T-helper 17 cell (primary cell): ENCODE measurements around the gene MYO7B. TPM values are rescaled to one million over a fixed set of nuclear protein-coding genes. Genes with fewer than 3 reads are reported as not detected.

Experiments
- ATAC-seq: fragments of 150-1000 bp; cut with Tn5 transposase; 2 replicates; pipeline ENCODE4 v1.10.0; 2021; ENCODE audit warnings: mild to moderate bottlenecking, moderate library complexity
- DNase-seq, 3 donors: peaks; one replicate each; pipeline versions ENCODE4 v3.0.0 to v3.0.0-alpha.2; 2020 to 2021
- H3K9me3 ChIP-seq: one replicate; pipeline ENCODE4 v1.7.0; 2013; ENCODE audit warnings: low read length, mild to moderate bottlenecking; ENCODE audit not compliant: control insufficient read depth, poor library complexity, severe bottlenecking
- H3K27ac Mint-ChIP-seq: one replicate; pipeline ENCODE4 v1.8.0; 2022; ENCODE audit warnings: mild to moderate bottlenecking, moderate library complexity, mixed read lengths
- H3K27me3 Mint-ChIP-seq: one replicate; pipeline ENCODE4 v1.8.0; 2022; ENCODE audit warnings: mixed read lengths
- H3K36me3 Mint-ChIP-seq: one replicate; pipeline ENCODE4 v1.8.0; 2022; ENCODE audit warnings: low read depth, mixed read lengths
- H3K4me1 Mint-ChIP-seq: one replicate; pipeline ENCODE4 v1.8.0; 2022; ENCODE audit warnings: mild to moderate bottlenecking, mixed read lengths
- H3K4me3 Mint-ChIP-seq: one replicate; pipeline ENCODE4 v1.8.0; 2022; ENCODE audit warnings: mild to moderate bottlenecking, moderate library complexity, mixed read lengths
- total RNA-seq, 4 donors: library from RNA in 2 of 4; stranded (reverse) in 2 of 4; gene quantifications; one replicate each; pipeline ENCODE4 v1.2.3 and lab custom pipeline; 2022 to 2026

MYO7B gene
- total RNA-seq, 2 donors from 2014 or later: 0.23 to 0.75 TPM

DNA sequence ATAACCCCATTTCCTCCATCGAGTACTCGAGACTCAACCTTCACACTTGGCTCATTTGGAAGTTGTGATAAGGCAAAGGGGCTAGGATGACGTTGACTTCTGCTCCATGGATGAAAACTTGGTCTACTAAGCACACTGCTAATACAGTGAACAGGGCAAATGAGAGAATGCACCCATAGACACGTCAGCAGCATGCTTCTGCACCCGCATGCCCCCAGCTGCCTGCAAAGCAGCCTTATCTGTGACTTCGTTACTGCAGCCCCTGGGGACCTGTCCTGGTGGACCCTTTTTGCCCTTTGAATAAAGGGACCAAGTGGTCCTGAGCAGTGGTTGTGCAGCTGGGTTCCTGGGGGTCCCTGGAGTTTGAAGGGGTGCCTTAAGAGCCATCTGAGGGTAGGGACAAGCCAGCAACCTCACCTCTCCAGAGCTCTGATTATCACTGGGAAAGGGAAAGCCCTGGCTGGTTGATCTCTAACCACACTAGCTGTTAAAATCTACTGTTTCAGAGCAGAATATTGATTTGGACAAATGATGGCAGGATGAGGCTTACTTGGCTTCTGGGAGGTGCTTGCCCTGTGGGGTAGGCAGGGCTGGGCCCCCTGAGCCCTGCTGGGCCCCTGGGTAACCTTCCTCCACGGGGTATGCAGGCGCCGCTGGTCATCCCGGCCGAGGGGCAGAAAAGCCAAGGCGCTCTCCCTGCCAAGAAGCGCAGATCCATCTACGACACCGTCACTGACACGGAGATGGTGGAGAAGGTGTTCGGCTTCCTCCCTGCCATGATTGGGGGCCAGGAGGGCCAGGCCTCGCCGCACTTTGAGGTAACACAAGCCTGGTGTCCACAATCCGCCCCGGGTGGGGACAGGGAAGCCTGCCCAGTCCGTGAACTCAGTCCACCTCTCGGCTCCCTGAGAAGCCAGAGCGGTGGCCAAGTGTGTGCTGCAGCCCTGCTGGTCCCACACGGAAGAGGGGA, 72.9 kb downstream of the MYO7B start:
- peaks cover 4% of the 10 kb centered on the region for H3K4me1 Mint-ChIP-seq
- peak in 1 of 3 donors; percentile 2 for DNase-seq
- H3K27me3 Mint-ChIP-seq: peaks cover 47% of the 10 kb centered on the region
- no peak for ATAC-seq
- H3K27ac Mint-ChIP-seq: no peak overlapping the region
- peaks cover 2% of the 10 kb centered on the region for H3K36me3 Mint-ChIP-seq
- H3K4me3 Mint-ChIP-seq: no peak overlapping the region
- no peaks in the 10 kb centered on the region for H3K9me3 ChIP-seq

DNA sequence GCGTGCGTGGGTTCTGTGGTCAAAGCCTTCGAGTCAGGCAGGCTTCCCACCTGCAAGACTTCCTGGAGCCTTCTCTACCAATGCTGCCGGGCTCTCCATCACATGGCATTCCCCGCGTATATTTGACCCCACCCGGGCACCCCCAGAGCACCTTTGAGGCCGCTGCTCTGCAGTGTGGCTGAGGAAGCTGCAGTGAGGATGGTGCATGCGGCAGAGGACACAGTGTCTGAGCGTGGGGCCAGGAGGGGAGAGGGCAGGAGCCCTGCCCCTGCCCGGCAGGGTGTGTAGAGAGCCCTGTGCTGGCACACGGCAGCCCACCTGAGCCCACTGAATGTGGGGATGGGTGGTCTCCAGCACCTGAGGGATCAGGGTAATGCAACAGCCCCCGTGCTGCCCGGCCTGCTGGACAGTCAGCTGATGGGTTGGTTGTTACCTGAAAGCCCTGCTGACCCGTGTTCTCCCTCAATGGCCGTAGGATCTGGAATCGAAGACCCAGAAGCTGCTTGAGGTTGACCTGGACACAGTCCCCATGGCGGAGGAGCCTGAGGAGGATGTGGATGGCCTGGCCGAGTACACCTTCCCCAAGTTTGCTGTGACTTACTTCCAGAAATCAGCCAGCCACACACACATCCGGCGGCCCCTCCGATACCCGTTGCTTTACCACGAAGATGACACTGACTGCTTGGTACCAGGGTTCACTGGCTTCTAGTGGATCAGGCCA, 73.7 kb downstream of the MYO7B start:
- H3K27ac Mint-ChIP-seq: no peak overlapping the region
- ATAC-seq: no peak
- DNase-seq: peak in 1 of 3 donors; percentile 4

DNA sequence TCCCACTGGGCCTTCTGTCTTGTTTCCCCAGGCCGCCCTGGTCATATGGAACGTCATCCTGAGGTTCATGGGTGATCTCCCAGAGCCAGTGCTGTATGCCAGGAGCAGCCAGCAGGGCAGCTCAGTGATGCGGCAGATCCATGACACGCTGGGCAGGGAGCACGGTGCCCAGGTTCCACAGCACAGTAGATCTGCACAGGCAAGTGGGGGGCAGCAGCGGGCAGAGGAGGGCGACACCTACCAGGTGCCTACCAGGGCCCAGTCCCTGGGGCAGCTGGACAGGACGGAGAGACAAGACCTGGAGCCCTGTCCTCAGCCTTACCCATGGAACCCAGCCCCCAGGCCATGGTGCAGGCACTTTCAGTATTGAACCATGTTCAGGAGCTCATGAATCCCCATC, 74.3 kb downstream of the MYO7B start:
- Mint-ChIP-seq H3K4me1 (no peaks in the 10 kb centered on the region), H3K4me3 (no peak overlapping the region), H3K36me3 (peaks cover 2% of the 10 kb centered on the region), H3K27ac (peak overlapping the region; percentile 37), H3K27me3 (peaks cover 47% of the 10 kb centered on the region)
- DNase-seq (peak in 1 of 3 donors; percentile 4), ATAC-seq (no peak)
- no peaks in the 10 kb centered on the region for H3K9me3 ChIP-seq

More for the DNA sequence above, 73.7 kb downstream of the MYO7B start:
- peaks cover 4% of the 10 kb centered on the region for H3K4me1 Mint-ChIP-seq
- H3K27me3 Mint-ChIP-seq: peaks cover 47% of the 10 kb centered on the region
- H3K4me3 Mint-ChIP-seq: no peak overlapping the region
- peaks cover 2% of the 10 kb centered on the region for H3K36me3 Mint-ChIP-seq
- H3K9me3 ChIP-seq: no peaks in the 10 kb centered on the region

DNA sequence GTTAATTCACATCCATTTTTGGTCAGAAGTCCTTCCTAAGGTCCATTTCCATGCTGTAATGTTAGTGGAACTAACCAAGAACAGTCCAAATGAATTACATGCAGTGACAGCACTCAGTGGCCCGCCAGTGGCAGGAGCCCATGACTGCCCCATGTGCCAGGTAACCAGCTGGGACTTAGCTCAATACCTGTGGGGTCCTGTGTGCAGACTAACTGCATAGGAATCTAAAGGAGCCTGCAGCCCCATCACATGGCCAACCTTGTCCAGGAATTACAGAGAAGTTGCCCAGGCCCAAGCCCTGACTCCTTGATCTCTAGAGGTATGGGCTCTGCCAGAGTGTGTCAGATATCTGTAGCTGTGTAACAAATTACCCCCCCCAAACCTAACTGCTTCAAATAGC, 75.1 kb downstream of the MYO7B start:
- Mint-ChIP-seq H3K36me3 (peaks cover 4% of the 10 kb centered on the region), H3K27ac (no peak overlapping the region), H3K4me1 (no peaks in the 10 kb centered on the region), H3K4me3 (no peak overlapping the region), H3K27me3 (peaks cover 47% of the 10 kb centered on the region)
- ATAC-seq (no peak), DNase-seq (peak in 1 of 3 donors; percentile 0)
- H3K9me3 ChIP-seq: no peaks in the 10 kb centered on the region

DNA sequence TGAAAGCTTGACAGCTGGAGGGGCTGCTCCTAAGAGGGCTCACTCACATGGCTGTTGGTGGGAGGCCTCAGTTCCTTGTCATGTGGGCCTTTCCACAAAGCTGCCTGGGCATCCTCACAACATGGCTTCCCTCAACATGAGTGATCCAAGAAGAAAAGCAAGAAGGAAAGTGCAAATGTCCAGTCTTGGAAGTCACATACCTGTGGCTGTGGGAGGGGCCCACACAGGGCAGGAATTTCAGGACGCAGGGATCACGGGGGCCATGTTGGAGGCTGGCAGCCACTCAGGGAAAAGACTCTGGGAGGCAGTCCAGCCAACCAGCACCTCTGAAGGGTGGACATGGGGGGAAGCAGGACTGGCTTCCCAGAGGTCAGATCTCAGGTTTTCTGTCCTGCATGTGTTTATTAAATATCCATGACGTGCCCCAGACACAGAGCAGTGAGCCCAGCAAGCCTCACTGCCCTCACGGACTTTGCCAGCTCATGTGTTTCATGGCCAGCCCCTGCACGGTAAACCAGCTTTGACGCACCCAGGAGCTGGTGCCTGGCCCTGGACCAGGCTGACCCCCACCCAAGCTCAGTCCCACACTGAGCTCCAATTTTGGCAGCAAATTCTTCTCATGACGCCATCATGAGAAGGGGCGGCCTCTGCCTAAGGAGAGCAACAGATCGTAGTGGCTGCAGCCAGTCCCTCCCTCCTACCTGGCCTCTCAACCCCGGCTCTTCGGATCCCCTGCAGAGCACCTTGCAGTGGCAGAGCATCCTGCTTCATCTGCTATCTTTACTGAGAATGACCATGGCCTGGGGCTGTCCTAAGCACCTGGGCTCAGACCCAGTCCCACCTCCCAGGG, 75.8 kb downstream of the MYO7B start:
- H3K4me1 Mint-ChIP-seq: no peaks in the 10 kb centered on the region
- no peak overlapping the region for H3K27ac Mint-ChIP-seq
- no peak overlapping the region for H3K4me3 Mint-ChIP-seq
- ATAC-seq (no peak), DNase-seq (peak in 1 of 3 donors; percentile 1)
- no peaks in the 10 kb centered on the region for H3K9me3 ChIP-seq
- peaks cover 4% of the 10 kb centered on the region for H3K36me3 Mint-ChIP-seq
- peaks cover 51% of the 10 kb centered on the region for H3K27me3 Mint-ChIP-seq

DNA sequence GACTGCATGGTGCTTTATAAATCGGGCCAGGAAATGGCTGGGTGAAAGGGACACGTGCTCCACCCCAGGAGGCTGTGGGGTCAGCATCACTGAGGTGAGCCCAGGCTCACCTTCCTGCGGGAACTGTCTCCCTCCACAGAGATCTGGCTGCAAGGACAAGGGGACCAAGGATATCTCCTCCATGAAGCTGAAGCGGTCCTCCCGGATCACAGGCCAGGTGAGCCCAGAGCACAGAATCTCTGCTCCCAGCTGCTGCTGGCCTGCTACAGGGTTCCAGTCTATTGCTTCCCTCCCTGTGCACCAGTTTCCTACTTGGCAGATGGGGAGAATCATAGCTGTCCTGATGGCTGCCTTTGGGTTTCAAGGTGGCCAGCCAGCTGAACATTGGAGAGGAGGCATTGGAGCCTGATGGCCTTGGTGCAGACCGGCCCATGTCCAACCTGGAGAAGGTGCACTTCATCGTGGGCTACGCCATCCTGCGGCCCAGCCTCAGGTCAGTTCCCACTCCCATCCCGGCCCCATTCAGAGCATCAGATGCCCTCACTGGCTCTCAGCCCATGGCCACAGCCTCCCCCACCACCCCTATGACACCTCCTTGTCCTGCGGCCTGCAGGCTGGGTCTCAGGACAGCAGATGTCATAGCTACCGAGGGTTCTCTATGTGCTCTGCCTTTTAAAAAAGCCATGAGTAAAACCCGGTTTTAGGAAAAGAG, 76.8 kb downstream of the MYO7B start:
- Mint-ChIP-seq H3K36me3 (peaks cover 4% of the 10 kb centered on the region), H3K4me3 (no peak overlapping the region), H3K27me3 (peaks cover 56% of the 10 kb centered on the region), H3K4me1 (no peaks in the 10 kb centered on the region), H3K27ac (no peak overlapping the region)
- H3K9me3 ChIP-seq: no peaks in the 10 kb centered on the region
- ATAC-seq (no peak), DNase-seq (peak in 1 of 3 donors; percentile 2)

DNA sequence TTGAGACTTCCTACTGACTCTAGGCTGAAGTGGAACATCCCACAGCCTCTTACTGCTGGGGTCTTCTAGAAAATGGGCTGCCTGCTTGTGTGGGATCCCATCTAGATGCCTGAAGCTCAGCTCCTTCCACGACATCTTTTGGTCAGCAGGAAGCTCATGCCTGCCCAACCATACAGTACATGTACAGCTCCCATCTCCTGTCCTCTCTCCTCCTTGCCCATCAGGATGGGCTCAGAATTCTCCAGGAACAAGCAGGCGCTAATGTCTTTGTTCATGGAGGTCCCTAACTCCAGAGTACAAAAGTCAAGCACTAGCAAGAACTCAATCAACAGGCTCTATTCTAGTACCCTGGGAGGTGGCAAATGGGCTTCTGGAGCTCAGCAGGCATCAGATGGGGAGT, 78.8 kb downstream of the MYO7B start:
- H3K27me3 Mint-ChIP-seq: peaks cover 50% of the 10 kb centered on the region
- H3K36me3 Mint-ChIP-seq: peaks cover 4% of the 10 kb centered on the region
- H3K9me3 ChIP-seq: no peaks in the 10 kb centered on the region
- H3K27ac Mint-ChIP-seq: no peak overlapping the region
- no peaks in the 10 kb centered on the region for H3K4me1 Mint-ChIP-seq
- DNase-seq: no peak
- H3K4me3 Mint-ChIP-seq: no peak overlapping the region
- ATAC-seq: no peak

DNA sequence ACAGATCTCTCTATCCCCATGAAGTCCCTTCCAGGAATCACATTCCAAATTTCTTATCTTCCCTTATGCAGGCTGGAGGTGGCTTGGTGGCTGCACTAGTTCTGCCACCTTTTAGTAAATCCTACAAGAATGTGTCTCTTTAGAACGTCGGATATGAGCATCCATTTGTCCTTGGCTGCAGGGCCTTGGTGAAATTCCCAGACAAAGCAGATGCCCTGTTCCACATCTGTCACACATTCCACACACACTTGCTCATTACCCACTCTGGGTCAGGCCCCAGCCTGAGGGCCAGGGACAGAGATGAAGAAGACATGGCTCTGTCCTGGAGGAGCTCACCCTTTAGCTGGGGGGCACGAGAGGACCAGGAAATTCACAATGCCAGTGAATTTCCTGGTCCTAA, 79.2 kb downstream of the MYO7B start:
- Mint-ChIP-seq H3K4me3 (no peak overlapping the region), H3K36me3 (peaks cover 4% of the 10 kb centered on the region), H3K27me3 (peaks cover 52% of the 10 kb centered on the region), H3K27ac (no peak overlapping the region), H3K4me1 (no peaks in the 10 kb centered on the region)
- ATAC-seq (no peak), DNase-seq (no peak)
- no peaks in the 10 kb centered on the region for H3K9me3 ChIP-seq

DNA sequence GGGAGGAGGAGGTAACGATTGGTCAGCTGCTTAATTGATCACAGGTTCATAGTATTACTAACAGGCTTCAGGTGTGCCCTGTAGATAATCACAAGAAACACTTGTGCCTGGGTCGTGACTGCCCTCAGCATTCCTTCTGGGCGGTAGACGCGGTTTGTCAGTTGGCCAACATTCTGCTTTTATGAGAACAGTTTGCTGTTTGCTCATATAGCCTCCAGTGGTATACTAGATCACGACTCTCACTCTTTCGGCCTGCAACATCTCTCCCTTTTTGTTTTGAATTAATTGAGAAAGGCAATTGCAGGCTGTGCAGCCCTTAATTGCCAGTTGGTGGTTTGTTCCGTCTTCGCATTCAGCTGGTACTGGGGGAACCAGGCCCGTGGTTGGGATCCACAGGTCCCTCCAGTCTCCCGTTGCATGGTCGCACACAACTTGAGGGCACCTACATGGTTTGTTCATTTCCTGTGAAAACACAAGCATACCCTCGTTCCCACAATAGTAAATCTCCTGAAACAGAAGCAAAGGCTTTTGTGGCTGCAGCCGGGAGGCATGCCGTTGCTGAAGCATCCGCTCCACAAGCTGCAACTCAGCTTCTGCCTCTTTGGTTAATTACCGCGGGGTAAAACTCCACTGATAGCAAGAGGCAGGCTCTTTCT, 80.2 kb downstream of the MYO7B start:
- no peaks in the 10 kb centered on the region for H3K4me1 Mint-ChIP-seq
- H3K27ac Mint-ChIP-seq: no peak overlapping the region
- ATAC-seq: no peak
- no peak overlapping the region for H3K4me3 Mint-ChIP-seq
- H3K9me3 ChIP-seq: no peaks in the 10 kb centered on the region
- peaks cover 4% of the 10 kb centered on the region for H3K36me3 Mint-ChIP-seq
- no peak for DNase-seq
- H3K27me3 Mint-ChIP-seq: peaks cover 46% of the 10 kb centered on the region

DNA sequence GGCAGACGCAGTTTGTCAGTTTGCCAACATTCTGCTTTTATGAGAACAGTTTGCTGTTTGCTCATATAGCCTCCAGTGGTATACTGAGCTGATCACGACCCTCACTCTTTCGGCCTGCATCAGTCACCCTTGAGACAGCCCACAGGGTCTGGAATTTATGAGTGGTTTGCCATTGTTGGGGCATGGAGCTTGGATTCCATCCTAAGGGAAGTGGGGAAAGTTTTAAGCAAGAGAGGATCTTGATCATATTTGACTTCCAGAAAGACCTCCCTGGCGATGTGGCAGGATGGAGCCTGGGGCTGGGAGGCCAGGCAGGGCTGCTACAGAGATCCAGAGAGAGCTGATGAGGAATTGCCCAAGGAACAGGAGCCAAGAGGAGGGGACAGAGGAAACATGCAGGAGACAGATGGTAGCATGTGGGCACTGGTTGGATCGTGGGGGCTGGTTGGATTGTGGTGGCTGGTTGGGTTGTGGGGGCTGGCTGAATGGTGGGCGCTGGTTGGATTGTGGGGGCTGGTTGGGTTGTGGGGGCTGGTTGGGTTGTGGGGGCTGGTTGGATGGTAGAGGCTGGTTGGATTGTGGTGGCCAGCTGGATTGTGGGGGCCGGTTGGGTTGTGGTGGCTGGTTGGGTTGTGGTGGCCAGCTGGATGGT, 83.2 kb downstream of the MYO7B start:
- ATAC-seq (no peak), DNase-seq (no peak)
- no peaks in the 10 kb centered on the region for H3K9me3 ChIP-seq
- Mint-ChIP-seq H3K4me3 (no peak overlapping the region), H3K27me3 (peaks cover 54% of the 10 kb centered on the region), H3K4me1 (no peaks in the 10 kb centered on the region), H3K27ac (no peak overlapping the region), H3K36me3 (peaks cover 4% of the 10 kb centered on the region)

DNA sequence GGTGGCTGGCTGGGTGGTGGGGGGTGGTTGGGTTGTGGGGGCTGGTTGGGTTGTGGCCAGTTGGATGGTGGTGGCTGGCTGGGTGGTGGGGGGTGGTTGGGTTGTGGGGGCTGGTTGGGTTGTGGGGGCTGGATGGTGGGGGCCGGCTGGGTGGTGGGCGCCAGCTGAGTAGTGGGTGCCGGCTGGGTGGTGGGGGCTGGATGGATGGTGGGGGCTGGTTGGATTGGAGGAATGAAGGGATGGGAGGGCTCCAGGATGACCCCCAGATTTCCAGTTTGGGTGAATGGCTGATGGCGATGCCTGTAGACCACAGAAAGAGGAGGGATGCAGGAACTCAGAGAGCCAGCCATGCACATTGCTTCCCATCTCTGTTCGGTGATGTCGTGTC, 83.7 kb downstream of the MYO7B start:
- no peak for ATAC-seq
- peaks cover 4% of the 10 kb centered on the region for H3K36me3 Mint-ChIP-seq
- H3K4me1 Mint-ChIP-seq: no peaks in the 10 kb centered on the region
- no peak overlapping the region for H3K27ac Mint-ChIP-seq
- DNase-seq: no peak
- H3K27me3 Mint-ChIP-seq: peaks cover 57% of the 10 kb centered on the region
- H3K9me3 ChIP-seq: no peaks in the 10 kb centered on the region
- H3K4me3 Mint-ChIP-seq: no peak overlapping the region
